Transverse colon (tissue), 4 donors: ENCODE results near the gene OR10P1.
A peak's percentile ranks its signal among the peaks of the same experiment; 100 is the strongest.

ENCODE experiments used
- CTCF ChIP-seq, 5 experiments: fragments of 200-600 bp in 3 of 5; fragments of 450-650 bp in 2 of 5; sonication (generic) in 3 of 5; IDR thresholded peaks; 1 replicate in 2 of 5; 2 replicates in 3 of 5; pipeline ENCODE4 v1.5.1; 2016 to 2017; ENCODE audit warnings: antibody characterized with exemption in 5 of 5, inconsistent platforms in 3 of 5, mild to moderate bottlenecking in 2 of 5, moderate library complexity in 1 of 5
- EP300 ChIP-seq: sonication (generic); formaldehyde crosslinking; IDR thresholded peaks from one replicate; pipeline ENCODE4 v1.6.1; 2017; ENCODE audit warnings: antibody characterized with exemption, low read depth
- POLR2A ChIP-seq: fragments of 450-650 bp; IDR thresholded peaks from one replicate; pipeline ENCODE4 v1.6.1; 2016; ENCODE audit warnings: antibody characterized with exemption, mild to moderate bottlenecking, moderate library complexity
- POLR2AphosphoS5 ChIP-seq, 3 donors: sonication (generic); formaldehyde crosslinking; IDR thresholded peaks; one replicate each; pipeline ENCODE4 v1.6.1; 2016; ENCODE audit warnings: antibody characterized with exemption in 3 of 3

DNA sequence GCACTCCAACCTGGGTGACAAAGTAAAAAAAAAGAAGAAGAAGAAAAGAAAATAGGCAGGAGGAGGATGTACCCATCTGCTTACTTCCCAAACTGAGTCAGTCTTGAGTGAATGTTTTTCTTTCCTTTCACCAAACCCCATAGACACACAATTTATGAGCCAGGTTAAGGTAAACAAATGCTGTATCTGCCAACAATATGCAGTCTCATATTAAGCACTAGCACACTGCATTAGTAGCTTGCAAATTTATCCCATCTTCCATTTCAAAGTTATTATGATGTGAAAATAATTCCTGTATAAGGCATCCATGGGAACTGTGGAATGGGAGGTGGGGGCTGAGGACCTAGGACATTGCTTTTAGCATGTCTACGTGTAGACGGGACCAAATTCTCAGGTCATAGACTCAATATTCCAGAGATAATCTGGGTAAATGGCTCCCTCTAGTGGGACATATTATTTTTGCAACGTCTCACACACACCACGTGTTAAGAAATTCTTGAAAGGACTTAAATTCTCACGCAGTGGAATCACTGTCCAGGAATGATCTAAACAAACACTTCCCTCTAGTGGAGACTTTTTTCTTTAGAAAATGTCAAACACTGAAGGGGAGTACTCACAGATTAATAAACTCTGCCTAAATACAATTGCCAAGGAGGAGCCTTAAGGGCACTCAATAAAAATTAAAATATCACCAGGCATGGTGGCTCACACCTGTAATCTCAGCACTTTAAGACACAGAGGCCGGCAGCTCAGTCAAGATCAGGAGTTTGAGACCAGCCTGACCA is 17.1 kb upstream of the OR10P1 start:
- TF ChIP-seq CTCF (IDR thresholded peaks at IDR 0.05), result peak; percentile 77 to 87 (median 82)
- no peak for TF ChIP-seq POLR2A
- no peak for TF ChIP-seq POLR2AphosphoS5 (IDR thresholded peaks at IDR 0.05)
- TF ChIP-seq EP300, result no peak
